Activated B cell treated with CpG ODN at 0.5 μM for 24 hours (primary cell): ENCODE measurements around the gene RMND5B. TPM values are rescaled to one million over a fixed set of nuclear protein-coding genes. Genes with fewer than 3 reads are reported as not detected.
"Not testable (repeated sequence)": the region's sequence is repeated elsewhere in the genome, so short reads cannot be mapped to it uniquely, and the experiment has no call there.

Experiments
- ATAC-seq: fragments of 200-7000 bp; cut with Tn5 transposase; one replicate; pipeline ENCODE4 v1.10.0; 2021; ENCODE audit warnings: low read depth, mild to moderate bottlenecking, moderate library complexity
- CTCF ChIA-PET: fragments of 350-600 bp; sonication (Branson Sonifier 250); formaldehyde crosslinking; loops from one replicate; lab custom pipeline; 2021; ENCODE audit warnings: antibody characterized with exemption; lab: Charles Lee
- POLR2A ChIA-PET: fragments of 350-600 bp; sonication (Branson Sonifier 250); formaldehyde crosslinking; loops from one replicate; lab custom pipeline; 2021; ENCODE audit warnings: antibody characterized with exemption; lab: Charles Lee
- DNase-seq: peaks from one replicate; pipeline ENCODE4 v3.0.0; 2022
- H3K27ac Mint-ChIP-seq: one replicate; pipeline ENCODE4 v1.8.0; 2020; ENCODE audit warnings: mixed read lengths
- H3K27me3 Mint-ChIP-seq: one replicate; pipeline ENCODE4 v1.8.0; 2021; ENCODE audit warnings: mixed read lengths
- H3K36me3 Mint-ChIP-seq: one replicate; pipeline ENCODE4 v1.8.0; 2021; ENCODE audit warnings: low read depth, mixed read lengths
- H3K4me1 Mint-ChIP-seq: one replicate; pipeline ENCODE4 v1.8.0; 2021; ENCODE audit warnings: mixed read lengths
- H3K4me3 Mint-ChIP-seq: one replicate; pipeline ENCODE4 v1.8.0; 2020; ENCODE audit warnings: mild to moderate bottlenecking, mixed read lengths
- H3K9me3 Mint-ChIP-seq: one replicate; pipeline ENCODE4 v1.8.0; 2020; ENCODE audit warnings: mixed read lengths
- intact Hi-C: fragments of 100-400 bp; cut with micrococcal nuclease; formaldehyde crosslinking; loops from one replicate; pipeline ENCODE4 v1.15.1; 2024
- total RNA-seq: library from RNA; stranded (reverse); gene quantifications from 2 replicates; pipeline ENCODE4 v1.2.3, GENCODE V29; 2022
- TF ChIP-seq, protein P1 (sequence below): fragments of 200-600 bp; IDR thresholded peaks from one replicate; pipeline ENCODE4 v1.8.0; 2022; ENCODE audit warnings: antibody characterized with exemption, mild to moderate bottlenecking

RMND5B gene
- total RNA-seq, 1 donor from 2014 or later = 57.2 TPM

DNA sequence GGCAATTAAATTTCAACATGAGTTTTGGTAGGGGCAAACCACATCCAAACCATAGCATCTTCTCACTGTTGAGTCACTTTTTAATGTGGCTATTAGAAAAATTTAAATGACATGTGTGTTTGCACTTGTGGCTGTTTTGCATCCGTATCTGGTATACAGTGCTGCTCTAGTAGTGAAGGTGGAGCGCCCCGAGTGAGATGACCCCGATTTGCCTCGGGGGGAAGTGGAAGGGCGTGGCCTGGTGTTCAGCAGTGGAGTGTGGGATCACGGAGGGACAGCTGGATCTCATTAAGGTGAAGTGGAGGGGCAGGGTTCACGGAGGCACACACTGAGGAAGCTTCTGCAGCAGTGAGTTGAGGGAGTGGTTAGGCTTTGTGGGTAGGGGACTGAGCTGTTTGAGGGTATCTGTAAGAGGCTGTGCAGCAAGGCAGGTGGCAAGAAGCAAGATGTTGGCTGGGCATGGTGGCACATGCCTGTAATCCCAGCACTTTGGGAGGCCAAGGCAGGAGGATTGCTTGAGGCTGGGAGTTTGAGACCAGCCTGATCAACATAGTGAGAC lies 62.5 kb downstream of the RMND5B start:
- DNase-seq = no peak
- TF ChIP-seq, protein P1, sequence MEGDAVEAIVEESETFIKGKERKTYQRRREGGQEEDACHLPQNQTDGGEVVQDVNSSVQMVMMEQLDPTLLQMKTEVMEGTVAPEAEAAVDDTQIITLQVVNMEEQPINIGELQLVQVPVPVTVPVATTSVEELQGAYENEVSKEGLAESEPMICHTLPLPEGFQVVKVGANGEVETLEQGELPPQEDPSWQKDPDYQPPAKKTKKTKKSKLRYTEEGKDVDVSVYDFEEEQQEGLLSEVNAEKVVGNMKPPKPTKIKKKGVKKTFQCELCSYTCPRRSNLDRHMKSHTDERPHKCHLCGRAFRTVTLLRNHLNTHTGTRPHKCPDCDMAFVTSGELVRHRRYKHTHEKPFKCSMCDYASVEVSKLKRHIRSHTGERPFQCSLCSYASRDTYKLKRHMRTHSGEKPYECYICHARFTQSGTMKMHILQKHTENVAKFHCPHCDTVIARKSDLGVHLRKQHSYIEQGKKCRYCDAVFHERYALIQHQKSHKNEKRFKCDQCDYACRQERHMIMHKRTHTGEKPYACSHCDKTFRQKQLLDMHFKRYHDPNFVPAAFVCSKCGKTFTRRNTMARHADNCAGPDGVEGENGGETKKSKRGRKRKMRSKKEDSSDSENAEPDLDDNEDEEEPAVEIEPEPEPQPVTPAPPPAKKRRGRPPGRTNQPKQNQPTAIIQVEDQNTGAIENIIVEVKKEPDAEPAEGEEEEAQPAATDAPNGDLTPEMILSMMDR = no peak
- Mint-ChIP-seq H3K4me3 (no peak overlapping the region), H3K27me3 (peaks cover 31% of the 10 kb centered on the region), H3K9me3 (no peaks in the 10 kb centered on the region), H3K27ac (no peak overlapping the region), H3K4me1 (no peaks in the 10 kb centered on the region), H3K36me3 (no peaks in the 10 kb centered on the region)
- no peak for ATAC-seq
- POLR2A ChIA-PET = no interaction called here
- intact Hi-C loops = no loop called here
- CTCF ChIA-PET = no interaction called here

DNA sequence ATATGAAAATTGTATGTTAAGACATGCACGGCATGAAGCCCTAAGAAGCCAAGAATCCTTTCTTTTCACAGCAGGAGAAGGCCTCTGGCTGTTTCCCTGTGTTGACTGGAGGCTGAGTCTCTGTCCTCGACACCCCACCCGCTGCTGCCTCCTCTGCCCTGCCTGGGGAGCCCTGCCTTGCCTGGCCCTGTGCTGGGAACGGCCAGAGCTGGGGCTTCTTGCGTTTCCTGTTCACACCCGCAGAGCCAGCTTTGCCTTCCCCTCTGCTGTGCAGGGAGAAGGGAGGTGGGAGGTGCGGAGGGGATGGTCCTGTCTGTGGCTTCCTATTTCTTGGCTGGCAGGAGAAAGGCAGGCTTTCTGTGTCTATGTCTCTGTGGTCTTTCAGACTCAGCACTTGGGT lies 63.2 kb downstream of the RMND5B start:
- TF ChIP-seq, protein P1 = no peak
- intact Hi-C loops = no loop called here
- Mint-ChIP-seq H3K27ac (no peak overlapping the region), H3K36me3 (no peaks in the 10 kb centered on the region), H3K27me3 (peaks cover 24% of the 10 kb centered on the region), H3K4me1 (no peaks in the 10 kb centered on the region), H3K9me3 (no peaks in the 10 kb centered on the region), H3K4me3 (no peak overlapping the region)
- DNase-seq (no peak), ATAC-seq (no peak)
- CTCF ChIA-PET = no interaction called here
- POLR2A ChIA-PET = no interaction called here

DNA sequence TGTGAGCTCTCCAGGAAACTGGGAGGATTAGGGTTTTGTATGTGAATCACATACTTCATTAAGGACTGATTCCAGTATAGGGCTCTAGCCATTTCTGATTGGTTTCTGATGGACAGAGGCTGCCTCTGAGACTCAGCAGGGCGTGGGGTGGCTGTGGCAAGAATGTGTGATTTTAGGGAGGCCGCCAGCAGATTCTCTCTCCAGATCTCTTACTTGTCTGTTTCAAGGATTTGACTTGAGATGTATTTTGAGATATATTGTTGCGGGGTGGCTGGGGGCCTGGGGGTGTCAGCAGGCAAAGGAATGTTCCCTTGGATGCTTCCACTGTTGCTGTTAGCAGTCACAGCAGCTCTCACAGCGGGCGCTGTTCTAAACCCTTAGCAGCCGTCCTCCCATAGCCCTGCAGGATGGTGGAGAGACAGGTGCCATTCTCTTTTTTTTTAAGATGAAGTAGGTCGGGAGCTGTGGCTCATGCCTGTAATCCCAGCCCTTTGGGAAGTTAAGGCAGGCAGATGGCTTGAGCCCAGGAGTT lies 65.5 kb downstream of the RMND5B start:
- intact Hi-C loops = no loop called here
- H3K27ac Mint-ChIP-seq = no peak overlapping the region
- no peak overlapping the region for H3K4me3 Mint-ChIP-seq
- TF ChIP-seq, protein P1 = no peak
- H3K4me1 Mint-ChIP-seq = no peaks in the 10 kb centered on the region
- DNase-seq (no peak), ATAC-seq (no peak)
- no peaks in the 10 kb centered on the region for H3K36me3 Mint-ChIP-seq
- CTCF ChIA-PET = no interaction called here
- no peaks in the 10 kb centered on the region for H3K9me3 Mint-ChIP-seq
- peaks cover 20% of the 10 kb centered on the region for H3K27me3 Mint-ChIP-seq
- POLR2A ChIA-PET = no interaction called here

DNA sequence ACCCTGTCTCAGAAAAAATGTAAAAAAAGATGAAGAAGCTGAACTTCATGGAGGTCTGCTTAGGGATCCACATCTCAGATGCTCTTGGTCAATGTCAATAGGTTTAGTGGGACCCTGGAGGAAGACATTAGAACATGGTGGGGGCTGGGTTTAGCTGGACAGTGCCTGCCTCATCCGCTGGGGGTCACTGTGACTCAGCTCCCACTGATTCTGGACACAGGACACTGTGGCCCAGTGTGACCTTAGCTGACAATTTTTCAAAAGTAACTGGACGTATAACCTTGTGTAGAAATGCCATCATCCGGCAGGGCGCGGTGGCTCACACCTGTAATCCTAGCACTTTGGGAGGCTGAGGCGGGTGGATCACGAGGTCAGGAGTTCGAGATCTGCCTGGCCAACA lies 66.2 kb downstream of the RMND5B start:
- intact Hi-C loops = no loop called here
- ChIA-PET POLR2A (interaction anchor here (0.6 kb wide), 1 partner anchor 106 kb away, joined by 4 read pairs; no protein-coding TSS in a partner anchor), CTCF (no interaction called here)
- TF ChIP-seq, protein P1 = no peak
- no peak overlapping the region for H3K27ac Mint-ChIP-seq
- ATAC-seq (no peak), DNase-seq (no peak)
- H3K4me1 Mint-ChIP-seq = no peaks in the 10 kb centered on the region
- H3K36me3 Mint-ChIP-seq = no peaks in the 10 kb centered on the region
- no peak overlapping the region for H3K4me3 Mint-ChIP-seq
- H3K9me3 Mint-ChIP-seq = no peaks in the 10 kb centered on the region
- H3K27me3 Mint-ChIP-seq = peaks cover 20% of the 10 kb centered on the region

DNA sequence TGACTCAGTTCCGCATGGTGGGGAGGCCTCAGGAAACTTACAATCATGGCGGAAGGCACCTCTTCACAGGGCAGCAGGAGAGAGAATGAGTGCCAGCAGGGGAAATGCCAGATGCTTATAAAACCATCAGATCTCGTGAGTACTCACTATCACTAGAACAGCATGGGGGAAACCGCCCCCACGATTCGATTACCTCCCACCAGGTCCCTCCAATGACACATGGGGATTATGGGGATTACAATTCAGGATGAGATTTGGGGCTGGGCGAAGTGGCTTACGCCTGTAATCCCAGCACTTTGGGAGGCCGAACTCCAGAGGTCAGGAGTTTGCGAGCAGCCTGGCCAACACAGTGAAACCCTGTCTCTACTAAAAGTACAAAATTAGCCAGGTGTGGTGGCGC lies 67.3 kb downstream of the RMND5B start:
- intact Hi-C loops, CTCF ChIA-PET, H3K4me1 Mint-ChIP-seq, H3K4me3 Mint-ChIP-seq, DNase-seq, H3K9me3 Mint-ChIP-seq, ATAC-seq, H3K36me3 Mint-ChIP-seq, H3K27ac Mint-ChIP-seq, POLR2A ChIA-PET: not testable (repeated sequence)
- peaks cover 16% of the 10 kb centered on the region for H3K27me3 Mint-ChIP-seq

DNA sequence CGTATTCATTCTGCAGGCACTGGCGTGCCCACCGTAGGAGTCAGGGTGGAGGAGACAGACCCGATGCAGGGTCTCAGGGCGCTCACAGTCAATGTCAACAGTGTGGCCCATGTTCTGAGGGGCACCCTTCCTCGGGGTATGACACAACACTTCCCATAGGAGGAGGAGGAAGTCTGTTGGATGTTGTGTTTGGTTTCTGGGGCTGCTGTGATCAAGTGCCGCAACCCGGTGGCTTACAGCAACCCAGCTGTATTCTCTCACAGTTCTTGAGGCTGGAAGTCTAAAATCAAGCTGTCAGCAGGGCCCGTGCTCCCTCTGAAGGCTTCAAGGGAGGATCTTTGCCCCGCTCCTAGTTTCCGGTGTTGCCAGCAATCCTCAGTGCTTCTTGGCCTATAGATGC lies 67.9 kb downstream of the RMND5B start:
- ATAC-seq = no peak
- Mint-ChIP-seq H3K27me3 (peaks cover 11% of the 10 kb centered on the region), H3K9me3 (no peaks in the 10 kb centered on the region), H3K36me3 (no peaks in the 10 kb centered on the region), H3K4me3 (no peak overlapping the region), H3K4me1 (no peaks in the 10 kb centered on the region), H3K27ac (no peak overlapping the region)
- intact Hi-C loops = no loop called here
- DNase-seq = no peak
- CTCF ChIA-PET = no interaction called here
- TF ChIP-seq, protein P1 = no peak
- POLR2A ChIA-PET = no interaction called here
